Mesodermal cell (in vitro differentiated cells): Measurements from ENCODE around the gene VPS37B.

Source experiments
- H3K27ac ChIP-seq: 2 replicates; pipeline ENCODE4 v1.7.0; 2013; ENCODE audit warnings: mild to moderate bottlenecking, low read depth, low read length, moderate library complexity; ENCODE audit not compliant: severe bottlenecking
- H3K36me3 ChIP-seq: 2 replicates; pipeline ENCODE4 v1.7.1; 2013; ENCODE audit warnings: mild to moderate bottlenecking, low read length, moderate library complexity; ENCODE audit not compliant: control insufficient read depth, insufficient read depth
- H3K4me1 ChIP-seq: one replicate; pipeline ENCODE4 v1.7.1; 2013; ENCODE audit warnings: mild to moderate bottlenecking, low read length; ENCODE audit not compliant: insufficient read depth, control insufficient read depth, poor library complexity, severe bottlenecking
- H3K4me3 ChIP-seq: 2 replicates; pipeline ENCODE4 v1.7.0; 2013; ENCODE audit warnings: low read length, control low read depth, mild to moderate bottlenecking; ENCODE audit not compliant: insufficient read depth, poor library complexity, severe bottlenecking; ENCODE audit errors: extremely low read depth
- H3K9me3 ChIP-seq: 2 replicates; pipeline ENCODE4 v1.7.1; 2013; ENCODE audit warnings: mild to moderate bottlenecking, low read length, moderate library complexity; ENCODE audit not compliant: control insufficient read depth
- WGBS, 2 experiments: methylation state at CpG; one replicate each; pipeline ENCODE4 v1.1.5; 2013; ENCODE audit warnings: missing lambda C conversion rate in 2 of 2; ENCODE audit not compliant: insufficient coverage in 2 of 2; 5-methylcytosine and 5-hydroxymethylcytosine counted together

VPS37B gene

DNA sequence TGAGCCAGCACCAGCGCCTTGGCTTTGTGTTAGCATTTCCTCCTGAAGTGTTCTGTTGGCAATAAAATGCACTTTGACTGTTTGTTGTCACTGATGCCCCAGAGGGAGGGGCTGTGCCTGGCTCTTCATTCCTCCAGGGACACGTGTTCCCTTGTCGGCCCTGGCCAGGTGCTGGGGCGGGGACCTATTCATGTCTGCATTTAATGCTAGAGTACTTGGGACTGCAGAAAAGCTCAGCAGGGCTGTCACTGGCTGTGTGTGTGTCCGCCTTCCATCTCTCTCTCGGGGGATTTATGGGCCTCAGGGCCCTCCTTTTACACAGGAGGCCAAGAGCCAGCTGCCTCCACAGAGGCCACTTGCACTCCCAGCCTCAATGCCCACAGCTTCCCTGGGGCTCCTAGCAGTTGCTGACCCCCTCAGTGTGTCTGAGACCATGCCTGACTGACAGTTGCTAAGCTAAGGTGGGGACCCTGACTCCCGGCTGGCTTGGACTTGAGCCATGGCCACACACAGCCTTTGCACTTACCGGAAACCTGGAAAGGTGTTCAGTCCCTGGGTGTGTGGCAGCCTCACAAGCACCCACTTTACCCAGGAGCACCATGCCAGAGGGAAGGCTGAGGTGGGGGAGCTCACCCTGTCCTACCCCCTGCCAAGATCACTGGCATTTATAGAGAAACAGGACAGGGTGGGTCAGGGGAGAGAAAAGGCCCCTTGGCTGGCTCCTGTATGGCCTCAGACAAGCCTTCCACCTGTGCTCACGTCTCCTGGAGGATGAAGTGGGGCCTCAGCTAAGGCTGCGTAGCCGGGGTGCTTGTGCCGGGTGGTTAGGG is 32.8 kb downstream of the VPS37B start:
- H3K36me3 ChIP-seq = peaks cover 37% of the 10 kb centered on the region
- peaks cover 5% of the 10 kb centered on the region for H3K4me1 ChIP-seq
- H3K27ac ChIP-seq = no peak overlapping the region
- WGBS, 2 experiments = 79 to 99% methylated on average over 7 to 10 of the region's 12 CpGs
- no peak overlapping the region for H3K4me3 ChIP-seq
- no peaks in the 10 kb centered on the region for H3K9me3 ChIP-seq

- Histone ChIP-seq H3K27ac (no peak overlapping the region), H3K4me3 (no peak overlapping the region), H3K4me1 (peaks cover 5% of the 10 kb centered on the region), H3K36me3 (peaks cover 28% of the 10 kb centered on the region), H3K9me3 (no peaks in the 10 kb centered on the region)
- 87 to 95% methylated on average over 11 to 20 of the region's 20 CpGs for WGBS, 2 experiments
Observed at GRCh38 chr12:122862110-122862634, 33.8 kb downstream of the VPS37B start.

DNA sequence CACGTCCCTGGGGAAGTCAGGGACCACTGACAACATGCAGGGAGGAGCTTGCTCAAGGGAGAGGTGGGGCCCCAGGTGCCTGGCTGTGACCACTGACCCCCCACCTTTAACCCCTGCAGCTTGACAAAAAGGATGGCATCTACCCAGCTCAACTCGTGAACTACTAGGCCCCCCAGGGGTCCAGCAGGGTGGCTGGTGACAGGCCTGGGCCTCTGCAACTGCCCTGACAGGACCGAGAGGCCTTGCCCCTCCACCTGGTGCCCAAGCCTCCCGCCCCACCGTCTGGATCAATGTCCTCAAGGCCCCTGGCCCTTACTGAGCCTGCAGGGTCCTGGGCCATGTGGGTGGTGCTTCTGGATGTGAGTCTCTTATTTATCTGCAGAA is 34.3 kb downstream of the VPS37B start:
- peaks cover 5% of the 10 kb centered on the region for H3K4me1 ChIP-seq
- peaks cover 22% of the 10 kb centered on the region for H3K36me3 ChIP-seq
- 90 to 93% methylated on average over 4 to 5 of the region's 5 CpGs for WGBS, 2 experiments
- no peaks in the 10 kb centered on the region for H3K9me3 ChIP-seq
- H3K4me3 ChIP-seq = no peak overlapping the region
- no peak overlapping the region for H3K27ac ChIP-seq

DNA sequence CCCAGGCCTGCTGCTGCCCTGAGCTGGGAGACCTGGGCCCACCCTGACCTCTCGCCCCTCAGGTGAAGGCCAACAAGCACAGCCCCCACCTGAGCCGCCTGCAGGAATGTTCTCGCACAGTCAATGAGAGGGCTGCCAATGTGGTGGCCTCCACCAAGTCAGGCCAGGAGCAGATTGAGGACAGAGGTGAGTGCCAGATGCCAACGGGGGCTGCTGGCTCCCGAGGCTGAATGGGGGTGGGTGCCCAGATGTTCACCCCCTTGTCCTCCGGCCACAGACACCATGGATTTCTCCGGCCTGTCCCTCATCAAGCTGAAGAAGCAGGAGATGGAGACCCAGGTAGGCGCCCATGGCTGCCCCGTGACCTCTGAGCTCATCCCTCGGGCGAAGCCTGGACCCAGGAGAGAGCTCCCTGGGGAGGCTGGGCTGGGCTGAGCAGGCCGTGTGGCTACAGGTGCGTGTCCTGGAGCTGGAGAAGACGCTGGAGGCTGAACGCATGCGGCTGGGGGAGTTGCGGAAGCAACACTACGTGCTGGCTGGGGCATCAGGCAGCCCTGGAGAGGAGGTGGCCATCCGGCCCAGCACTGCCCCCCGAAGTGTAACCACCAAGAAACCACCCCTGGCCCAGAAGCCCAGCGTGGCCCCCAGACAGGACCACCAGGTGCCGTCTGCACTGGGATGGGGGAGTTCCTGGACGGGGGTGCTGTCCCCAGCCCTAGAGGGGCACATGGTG is 34.9 kb downstream of the VPS37B start:
- Histone ChIP-seq H3K4me1 (peaks cover 5% of the 10 kb centered on the region), H3K36me3 (peaks cover 17% of the 10 kb centered on the region), H3K4me3 (no peak overlapping the region), H3K9me3 (no peaks in the 10 kb centered on the region), H3K27ac (no peak overlapping the region)
- WGBS, 2 experiments = 92 to 99% methylated on average over 18 to 22 of the region's 23 CpGs

DNA sequence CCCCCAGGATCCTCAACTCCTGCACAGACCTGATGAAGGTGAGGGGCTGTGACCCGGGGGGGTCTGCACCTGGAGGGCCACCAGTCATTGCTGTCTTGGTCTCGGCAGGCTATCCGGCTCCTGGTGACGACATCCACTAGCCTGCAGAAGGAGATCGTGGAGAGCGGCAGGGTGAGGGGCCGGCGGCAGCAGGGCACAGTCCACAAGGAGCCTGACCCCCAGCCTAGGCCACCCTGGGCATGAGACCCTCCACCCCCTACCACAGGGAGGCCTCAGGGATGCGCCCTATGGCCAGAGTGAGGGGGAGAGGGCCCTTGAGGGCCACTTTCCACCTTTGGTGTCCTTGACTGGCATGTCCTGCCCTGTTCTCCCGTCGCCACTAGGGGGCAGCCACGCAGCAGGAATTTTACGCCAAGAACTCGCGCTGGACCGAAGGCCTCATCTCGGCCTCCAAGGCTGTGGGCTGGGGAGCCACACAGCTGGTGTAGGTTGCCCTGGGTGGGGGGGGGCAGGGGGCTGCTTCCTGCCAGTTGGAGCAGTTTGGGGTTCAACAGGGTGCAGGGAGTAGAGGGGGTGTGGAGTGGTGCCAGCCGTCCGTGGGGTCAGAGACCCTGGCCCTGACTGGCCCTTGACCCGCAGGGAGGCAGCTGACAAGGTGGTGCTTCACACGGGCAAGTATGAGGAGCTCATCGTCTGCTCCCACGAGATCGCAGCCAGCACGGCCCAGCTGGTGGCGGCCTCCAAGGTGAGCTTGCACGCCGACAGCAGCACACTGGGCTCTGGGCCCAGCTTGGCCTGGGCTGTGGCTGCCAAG is 35.7 kb downstream of the VPS37B start:
- Histone ChIP-seq H3K36me3 (peaks cover 11% of the 10 kb centered on the region), H3K4me3 (no peak overlapping the region), H3K27ac (no peak overlapping the region), H3K9me3 (no peaks in the 10 kb centered on the region), H3K4me1 (peaks cover 5% of the 10 kb centered on the region)
- WGBS, 2 experiments = 66 to 69% methylated on average over 19 to 21 of the region's 28 CpGs

DNA sequence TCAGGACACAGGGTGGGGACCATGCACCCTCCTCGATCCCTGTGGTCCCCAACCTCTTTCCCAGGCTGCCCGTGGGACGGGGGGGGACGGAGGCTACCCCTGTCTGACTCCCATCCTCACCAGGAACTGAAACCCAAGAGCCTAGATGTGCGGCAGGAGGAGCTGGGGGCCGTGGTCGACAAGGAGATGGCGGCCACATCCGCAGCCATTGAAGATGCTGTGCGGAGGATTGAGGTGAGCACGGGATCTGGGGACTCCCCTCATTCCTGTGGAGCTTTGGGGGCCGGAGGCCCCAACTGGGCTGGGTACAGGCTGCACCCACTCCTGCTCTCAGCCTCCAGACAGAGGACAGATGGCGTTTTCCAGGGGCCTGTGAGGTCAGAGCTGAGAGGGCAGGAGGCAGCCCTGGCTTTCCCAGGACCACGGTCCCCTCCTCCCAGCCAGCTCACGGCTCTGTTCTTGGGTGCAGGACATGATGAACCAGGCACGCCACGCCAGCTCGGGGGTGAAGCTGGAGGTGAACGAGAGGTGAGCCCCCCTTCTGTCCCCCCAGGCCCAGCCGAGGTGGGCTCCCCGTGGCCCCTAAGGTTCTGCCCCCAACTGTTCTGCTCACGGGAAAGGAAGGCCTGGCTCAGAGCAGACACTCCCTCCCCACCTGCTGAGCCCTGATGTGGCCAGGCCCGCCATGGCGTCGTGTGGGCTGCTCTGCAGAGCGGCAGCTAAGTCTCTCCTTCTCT is 36.5 kb downstream of the VPS37B start:
- H3K27ac ChIP-seq = no peak overlapping the region
- H3K4me1 ChIP-seq = peaks cover 5% of the 10 kb centered on the region
- 86 to 94% methylated on average over 20 to 23 of the region's 26 CpGs for WGBS, 2 experiments
- H3K36me3 ChIP-seq = peaks cover 8% of the 10 kb centered on the region
- H3K9me3 ChIP-seq = no peaks in the 10 kb centered on the region
- H3K4me3 ChIP-seq = no peak overlapping the region

DNA sequence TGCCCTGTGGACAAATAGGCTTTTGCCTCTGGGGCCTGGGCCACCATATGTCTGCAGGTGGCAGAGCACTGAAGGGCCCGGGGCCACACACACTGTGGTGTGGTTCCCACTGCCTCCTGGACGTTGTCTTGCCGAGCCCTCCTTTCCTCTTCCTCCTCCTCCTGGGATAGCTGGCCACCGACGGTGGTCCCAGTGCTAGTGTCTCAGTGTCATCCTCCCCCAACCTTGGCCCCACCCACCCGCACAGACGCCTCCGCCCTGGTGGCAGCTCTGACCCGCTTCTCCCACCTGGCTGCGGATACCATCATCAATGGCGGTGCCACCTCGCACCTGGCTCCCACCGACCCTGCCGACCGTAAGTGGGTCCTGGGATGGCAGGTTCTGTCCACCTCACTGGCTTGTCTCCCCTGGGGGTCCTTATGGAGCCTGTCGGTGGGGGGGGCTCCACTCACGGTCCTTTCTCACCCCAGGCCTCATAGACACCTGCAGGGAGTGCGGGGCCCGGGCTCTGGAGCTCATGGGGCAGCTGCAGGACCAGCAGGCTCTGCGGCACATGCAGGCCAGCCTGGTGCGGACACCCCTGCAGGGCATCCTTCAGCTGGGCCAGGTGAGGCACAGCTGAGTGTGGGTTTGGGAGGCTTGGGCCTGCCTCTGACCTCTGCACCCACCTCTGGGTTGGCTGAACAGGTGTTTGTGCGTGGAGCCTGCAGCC is 37.2 kb downstream of the VPS37B start:
- no peaks in the 10 kb centered on the region for H3K9me3 ChIP-seq
- no peak overlapping the region for H3K27ac ChIP-seq
- WGBS, 2 experiments = 90 to 94% methylated on average over 17 to 18 of the region's 22 CpGs
- H3K4me1 ChIP-seq = peaks cover 5% of the 10 kb centered on the region
- peaks cover 4% of the 10 kb centered on the region for H3K36me3 ChIP-seq
- H3K4me3 ChIP-seq = no peak overlapping the region

GRCh38 chr12:122858171-122858570 is 37.8 kb downstream of the VPS37B start:
- 86 to 91% methylated on average over 13 to 14 of the region's 14 CpGs for WGBS, 2 experiments
- H3K36me3 ChIP-seq = peaks cover 4% of the 10 kb centered on the region

GRCh38 chr12:122856999-122857671 is 38.8 kb downstream of the VPS37B start:
- Histone ChIP-seq H3K4me3 (no peak overlapping the region), H3K4me1 (peaks cover 11% of the 10 kb centered on the region), H3K27ac (no peak overlapping the region), H3K9me3 (no peaks in the 10 kb centered on the region), H3K36me3 (peaks cover 4% of the 10 kb centered on the region)
- WGBS, 2 experiments = 92 to 97% methylated on average over 20 to 24 of the region's 24 CpGs

More at GRCh38 chr12:122858171-122858570, 37.8 kb downstream of the VPS37B start:
- H3K4me3 ChIP-seq = no peak overlapping the region
- no peak overlapping the region for H3K27ac ChIP-seq
- H3K4me1 ChIP-seq = peaks cover 5% of the 10 kb centered on the region
- no peaks in the 10 kb centered on the region for H3K9me3 ChIP-seq
